HEK293 (cell line): ENCODE data around the gene MUC13.

ENCODE experiments used
- CTCF ChIA-PET: fragments of 350-600 bp; formaldehyde crosslinking; extraction: SDS; loops from one replicate; lab custom pipeline; 2021; ENCODE audit warnings: antibody characterized with exemption; lab: Yijun Ruan, JAX
- POLR2A ChIA-PET: fragments of 300-600 bp; formaldehyde crosslinking; extraction: SDS; loops from one replicate; lab custom pipeline; 2020; ENCODE audit warnings: antibody characterized with exemption, inconsistent platforms; lab: Yijun Ruan, JAX
- H3K27ac ChIP-seq: fragments of 200-500 bp; sonication (Bioruptor generic); 2 replicates; pipeline ENCODE4 v1.5.1; 2014; ENCODE audit warnings: low read depth, low read length, control low read depth, inconsistent platforms; ENCODE audit errors: extremely low read depth
- H3K36me3 ChIP-seq, 2 experiments: fragments of 200-500 bp in 1 of 2; sonication (Bioruptor generic) in 1 of 2; 1 replicate in 1 of 2; 2 replicates in 1 of 2; pipeline ENCODE4 v1.5.1; 2014 to 2017; ENCODE audit warnings: inconsistent platforms in 2 of 2, low read length in 2 of 2; ENCODE audit not compliant: control insufficient read depth in 2 of 2, insufficient read depth in 1 of 2
- H3K4me1 ChIP-seq: fragments of 200-500 bp; sonication (Bioruptor generic); 2 replicates; pipeline ENCODE4 v1.5.1; 2014; ENCODE audit warnings: mild to moderate bottlenecking, low read length, inconsistent platforms; ENCODE audit not compliant: control insufficient read depth, insufficient read depth
- H3K4me3 ChIP-seq: 2 replicates; pipeline ENCODE4 v1.5.1; 2011; ENCODE audit warnings: low read depth, mild to moderate bottlenecking, control low read depth, low read length, moderate library complexity
- H3K9me3 ChIP-seq: fragments of 200-500 bp; sonication (Bioruptor generic); 2 replicates; pipeline ENCODE4 v1.5.1; 2014; ENCODE audit warnings: low read depth, low read length, inconsistent platforms; ENCODE audit not compliant: control insufficient read depth, insufficient read depth
- GLI2 ChIP-seq: fragments of 450-650 bp; formaldehyde crosslinking; IDR thresholded peaks from 2 replicates; pipeline ENCODE4; 2017; ENCODE audit warnings: missing biosample characterization, missing genetic modification characterization, low read depth, borderline replicate concordance
- PRDM10 ChIP-seq: fragments of 450-650 bp; formaldehyde crosslinking; IDR thresholded peaks from 2 replicates; pipeline ENCODE4 v1.5.1; 2016; ENCODE audit warnings: missing biosample characterization, missing genetic modification characterization
- SP2 ChIP-seq: fragments of 450-650 bp; formaldehyde crosslinking; IDR thresholded peaks from 2 replicates; pipeline ENCODE4 v1.5.1; 2016; ENCODE audit warnings: missing biosample characterization, missing genetic modification characterization
- TCF7L2 ChIP-seq: IDR thresholded peaks from 2 replicates; pipeline ENCODE4 v1.6.1; 2011; ENCODE audit warnings: low read depth, mild to moderate bottlenecking, inconsistent platforms, low read length, moderate library complexity, borderline replicate concordance
- ZFHX2 ChIP-seq: fragments of 450-650 bp; formaldehyde crosslinking; conservative IDR thresholded peaks from 2 replicates; pipeline ENCODE4 v1.5.1; 2016; ENCODE audit warnings: missing biosample characterization, missing genetic modification characterization
- ZFP3 ChIP-seq: fragments of 450-650 bp; formaldehyde crosslinking; IDR thresholded peaks from 2 replicates; pipeline ENCODE4 v1.5.1; 2016; ENCODE audit warnings: low read depth, missing biosample characterization, missing genetic modification characterization
- ZNF133 ChIP-seq: fragments of 450-650 bp; formaldehyde crosslinking; IDR thresholded peaks from 2 replicates; pipeline ENCODE4 v1.5.1; 2016; ENCODE audit warnings: missing biosample characterization, missing genetic modification characterization
- ZNF184 ChIP-seq: fragments of 450-650 bp; IDR thresholded peaks from 2 replicates; pipeline ENCODE4 v1.5.1; 2018; ENCODE audit warnings: missing biosample characterization, mild to moderate bottlenecking, missing genetic modification characterization
- ZNF19 ChIP-seq: fragments of 450-650 bp; formaldehyde crosslinking; IDR thresholded peaks from 2 replicates; pipeline ENCODE4; 2016; ENCODE audit warnings: missing biosample characterization, missing genetic modification characterization, low read depth
- ZNF223 ChIP-seq: fragments of 450-650 bp; formaldehyde crosslinking; IDR thresholded peaks from 2 replicates; pipeline ENCODE4 v1.5.1; 2016; ENCODE audit warnings: missing biosample characterization, missing genetic modification characterization
- ZNF280D ChIP-seq: fragments of 450-650 bp; formaldehyde crosslinking; IDR thresholded peaks from 2 replicates; pipeline ENCODE4 v1.5.1; 2016; ENCODE audit warnings: missing biosample characterization, missing genetic modification characterization
- ZNF354C ChIP-seq: fragments of 450-650 bp; formaldehyde crosslinking; IDR thresholded peaks from 2 replicates; pipeline ENCODE4 v1.5.1; 2016; ENCODE audit warnings: missing biosample characterization, missing genetic modification characterization, low read depth, borderline replicate concordance
- ZNF558 ChIP-seq: fragments of 450-650 bp; formaldehyde crosslinking; IDR thresholded peaks from 2 replicates; pipeline ENCODE4 v1.5.1; 2016; ENCODE audit warnings: missing biosample characterization, missing genetic modification characterization
- ZNF560 ChIP-seq: fragments of 450-650 bp; formaldehyde crosslinking; IDR thresholded peaks from 2 replicates; pipeline ENCODE4 v1.5.1; 2017; ENCODE audit warnings: missing biosample characterization, missing genetic modification characterization, borderline replicate concordance
- ZNF561 ChIP-seq: fragments of 450-650 bp; IDR thresholded peaks from 2 replicates; pipeline ENCODE4 v1.5.1; 2018; ENCODE audit warnings: missing biosample characterization, missing genetic modification characterization, borderline replicate concordance
- ZNF585B ChIP-seq: fragments of 450-650 bp; formaldehyde crosslinking; IDR thresholded peaks from 2 replicates; pipeline ENCODE4 v1.5.1; 2016; ENCODE audit warnings: missing biosample characterization, missing genetic modification characterization
- ZNF658 ChIP-seq: fragments of 450-650 bp; formaldehyde crosslinking; IDR thresholded peaks from 2 replicates; pipeline ENCODE4; 2016; ENCODE audit warnings: missing biosample characterization, missing genetic modification characterization
- ZNF677 ChIP-seq: fragments of 450-650 bp; IDR thresholded peaks from 2 replicates; pipeline ENCODE4 v1.5.0; 2018; ENCODE audit warnings: missing biosample characterization, mild to moderate bottlenecking, missing genetic modification characterization, moderate library complexity
- ZNF701 ChIP-seq: fragments of 450-650 bp; formaldehyde crosslinking; IDR thresholded peaks from 2 replicates; pipeline ENCODE4 v1.5.1; 2016; ENCODE audit warnings: missing biosample characterization, missing genetic modification characterization

The MUC13 gene

GRCh38 chr3:124915254-124915653 is 19.3 kb downstream of the MUC13 start:
- ChIA-PET CTCF (interaction anchor here (1.1 kb wide), 1 partner anchor 227 kb away, joined by 5 read pairs; no protein-coding TSS in a partner anchor), POLR2A (no interaction called here)
- no peak overlapping the region for H3K27ac ChIP-seq
- H3K36me3 ChIP-seq = no peaks in the 10 kb centered on the region
- TF ChIP-seq ZNF19 (tag by site-specific recombination) (no peak), TCF7L2 (no peak)
- H3K4me3 ChIP-seq = no peak overlapping the region
- H3K4me1 ChIP-seq = no peaks in the 10 kb centered on the region
- H3K9me3 ChIP-seq = no peaks in the 10 kb centered on the region

GRCh38 chr3:124907957-124908356 is 26.6 kb downstream of the MUC13 start:
- ChIA-PET POLR2A (no interaction called here), CTCF (interaction anchor here (0.7 to 8.0 kb wide), 2 partner anchors 145 to 732 kb away, joined by 3 to 201 read pairs; no protein-coding TSS in a partner anchor)
- no peaks in the 10 kb centered on the region for H3K9me3 ChIP-seq

GRCh38 chr3:124904835-124905492 is 29.6 kb downstream of the MUC13 start:
- Histone ChIP-seq H3K27ac (no peak overlapping the region), H3K36me3 (no peaks in the 10 kb centered on the region)
- CTCF ChIA-PET = interaction anchor here (0.5 to 8.0 kb wide), 3 partner anchors 9 to 142 kb away, joined by 3 to 201 read pairs (median 3); no protein-coding TSS in a partner anchor
- TF ChIP-seq ZNF701 (tag by site-specific recombination) = no peak
- no peak for TF ChIP-seq ZNF184
- no peak for TF ChIP-seq ZNF223 (tag by site-specific recombination)
- no peak for TF ChIP-seq SP2 (tag by site-specific recombination)
- no peak for TF ChIP-seq ZNF560 (tag by site-specific recombination)
- TF ChIP-seq ZNF133 = no peak
- TF ChIP-seq, all 188 proteins: peak for 0
- no peak overlapping the region for H3K4me3 ChIP-seq
- H3K9me3 ChIP-seq = no peaks in the 10 kb centered on the region
- no peaks in the 10 kb centered on the region for H3K4me1 ChIP-seq
- POLR2A ChIA-PET = no interaction called here

More at GRCh38 chr3:124907957-124908356, 26.6 kb downstream of the MUC13 start:
- no peak for TF ChIP-seq ZNF658 (tag by site-specific recombination)
- H3K27ac ChIP-seq = no peak overlapping the region
- H3K4me3 ChIP-seq = no peak overlapping the region
- H3K4me1 ChIP-seq = no peaks in the 10 kb centered on the region
- no peaks in the 10 kb centered on the region for H3K36me3 ChIP-seq

GRCh38 chr3:124903896-124904834 is 30.4 kb downstream of the MUC13 start:
- ChIA-PET CTCF (interaction anchor here (0.7 to 8.0 kb wide), 3 partner anchors 116 to 344 kb away, joined by 3 to 201 read pairs (median 3); no protein-coding TSS in a partner anchor), POLR2A (interaction anchor here (1.3 kb wide), 1 partner anchor 143 kb away, joined by 5 read pairs; no protein-coding TSS in a partner anchor)
- Histone ChIP-seq H3K36me3 (no peaks in the 10 kb centered on the region), H3K27ac (no peak overlapping the region), H3K9me3 (no peaks in the 10 kb centered on the region), H3K4me3 (no peak overlapping the region), H3K4me1 (no peaks in the 10 kb centered on the region)
- TF ChIP-seq GLI2 (tag by site-specific recombination) (no peak), ZFHX2 (tag by site-specific recombination) (no peak), ZNF280D (no peak), ZNF354C (no peak), ZNF561 (tag by site-specific recombination) (no peak), PRDM10 (tag by site-specific recombination) (no peak), ZFP3 (no peak), ZNF558 (no peak), ZNF585B (no peak), ZNF184 (no peak), ZNF677 (no peak)
